ENCODE measurements around the gene MCM7.
A peak's percentile ranks its signal among the peaks of the same experiment; 100 is the strongest.

Gene MCM7

GRCh38 chr7:100118388-100119071, 17.3 kb upstream of the MCM7 start:
- DNase-seq = no peak
- Histone ChIP-seq H3K36me3 (replicated peaks) (peaks cover 5% of the 10 kb centered on the region), H3K27me3 (replicated peaks) (no peaks in the 10 kb centered on the region), H3K27ac (peak overlapping the region; percentile 98), H3K4me3 (ENCODE audit: low read depth, low read length) (peak overlapping the region; percentile 91)
- TF ChIP-seq, protein P1, sequence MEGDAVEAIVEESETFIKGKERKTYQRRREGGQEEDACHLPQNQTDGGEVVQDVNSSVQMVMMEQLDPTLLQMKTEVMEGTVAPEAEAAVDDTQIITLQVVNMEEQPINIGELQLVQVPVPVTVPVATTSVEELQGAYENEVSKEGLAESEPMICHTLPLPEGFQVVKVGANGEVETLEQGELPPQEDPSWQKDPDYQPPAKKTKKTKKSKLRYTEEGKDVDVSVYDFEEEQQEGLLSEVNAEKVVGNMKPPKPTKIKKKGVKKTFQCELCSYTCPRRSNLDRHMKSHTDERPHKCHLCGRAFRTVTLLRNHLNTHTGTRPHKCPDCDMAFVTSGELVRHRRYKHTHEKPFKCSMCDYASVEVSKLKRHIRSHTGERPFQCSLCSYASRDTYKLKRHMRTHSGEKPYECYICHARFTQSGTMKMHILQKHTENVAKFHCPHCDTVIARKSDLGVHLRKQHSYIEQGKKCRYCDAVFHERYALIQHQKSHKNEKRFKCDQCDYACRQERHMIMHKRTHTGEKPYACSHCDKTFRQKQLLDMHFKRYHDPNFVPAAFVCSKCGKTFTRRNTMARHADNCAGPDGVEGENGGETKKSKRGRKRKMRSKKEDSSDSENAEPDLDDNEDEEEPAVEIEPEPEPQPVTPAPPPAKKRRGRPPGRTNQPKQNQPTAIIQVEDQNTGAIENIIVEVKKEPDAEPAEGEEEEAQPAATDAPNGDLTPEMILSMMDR (IDR thresholded peaks at IDR 0.05; ENCODE audit: low read depth, low read length, missing control alignments) = no peak
- in situ Hi-C loops (cut with HindIII; ENCODE audit: low pct_ligation_motif_present, low sequenced_read_pairs) = no loop called here

GRCh38 chr7:100115026-100115425, 13.8 kb upstream of the MCM7 start:
- TF ChIP-seq, protein P1 (IDR thresholded peaks at IDR 0.05; ENCODE audit: low read depth, low read length, missing control alignments) = no peak
- Histone ChIP-seq H3K36me3 (replicated peaks) (peaks cover 34% of the 10 kb centered on the region), H3K27ac (no peak overlapping the region), H3K4me3 (ENCODE audit: low read depth, low read length) (no peak overlapping the region), H3K27me3 (replicated peaks) (no peaks in the 10 kb centered on the region)
- no peak for DNase-seq
- in situ Hi-C loops (cut with HindIII; ENCODE audit: low pct_ligation_motif_present, low sequenced_read_pairs) = no loop called here

GRCh38 chr7:100111914-100112313, 10.7 kb upstream of the MCM7 start:
- H3K27ac ChIP-seq = no peak overlapping the region
- peaks cover 45% of the 10 kb centered on the region for H3K36me3 ChIP-seq (replicated peaks)
- H3K27me3 ChIP-seq (replicated peaks) = no peaks in the 10 kb centered on the region
- no peak overlapping the region for H3K4me3 ChIP-seq (ENCODE audit: low read depth, low read length)
- in situ Hi-C loops (cut with HindIII; ENCODE audit: low pct_ligation_motif_present, low sequenced_read_pairs) = no loop called here
- DNase-seq = no peak
- TF ChIP-seq, protein P1 (IDR thresholded peaks at IDR 0.05; ENCODE audit: low read depth, low read length, missing control alignments) = no peak

- Histone ChIP-seq H3K27ac (no peak overlapping the region), H3K4me3 (ENCODE audit: low read depth, low read length) (no peak overlapping the region), H3K36me3 (replicated peaks) (peaks cover 50% of the 10 kb centered on the region), H3K27me3 (replicated peaks) (no peaks in the 10 kb centered on the region)
- DNase-seq = no peak
- in situ Hi-C loops (cut with HindIII; ENCODE audit: low pct_ligation_motif_present, low sequenced_read_pairs) = no loop called here
- TF ChIP-seq, protein P1 (IDR thresholded peaks at IDR 0.05; ENCODE audit: low read depth, low read length, missing control alignments) = no peak
Measured at GRCh38 chr7:100111156-100111555, 10.0 kb upstream of the MCM7 start.

GRCh38 chr7:100109521-100110163, 8.4 kb upstream of the MCM7 start:
- no peaks in the 10 kb centered on the region for H3K27me3 ChIP-seq (replicated peaks)
- in situ Hi-C loops (cut with HindIII; ENCODE audit: low pct_ligation_motif_present, low sequenced_read_pairs) = no loop called here
- no peak for DNase-seq
- TF ChIP-seq, protein P1 (IDR thresholded peaks at IDR 0.05; ENCODE audit: low read depth, low read length, missing control alignments) = peak; percentile 43
- H3K4me3 ChIP-seq (ENCODE audit: low read depth, low read length) = no peak overlapping the region
- H3K27ac ChIP-seq = no peak overlapping the region
- peaks cover 50% of the 10 kb centered on the region for H3K36me3 ChIP-seq (replicated peaks)

Measured in brain microvascular endothelial cell (primary cell).